Keratinocyte (primary cell): Measurements from ENCODE around the gene MOV10L1. TPM values are rescaled to one million over a fixed set of nuclear protein-coding genes. Genes with fewer than 3 reads are reported as not detected.

ENCODE experiments used
- DNase-seq: peaks from one replicate; pipeline ENCODE4 v3.0.0-alpha.2; 2011; ENCODE audit warnings: low read depth, missing footprints, low spot score
- FAIRE-seq: peaks from 2 replicates; lab custom pipeline; 2011; peaks lifted over from hg19 to GRCh38; lab: Jason Lieb, UNC
- H2AFZ ChIP-seq: 2 replicates; pipeline ENCODE4 v1.6.0; 2012; ENCODE audit warnings: low read length, control low read depth, inconsistent platforms; ENCODE audit not compliant: control insufficient read depth
- H3K27ac ChIP-seq: 2 replicates; pipeline ENCODE4 v1.5.1; 2011; ENCODE audit warnings: low read length; ENCODE audit not compliant: control insufficient read depth, insufficient read depth
- H3K27me3 ChIP-seq: 3 replicates; pipeline ENCODE4 v1.6.0; 2011; ENCODE audit warnings: low read length; ENCODE audit not compliant: control insufficient read depth, insufficient read depth; ENCODE audit errors: extremely low read depth
- H3K36me3 ChIP-seq, 2 experiments: 2 replicates in 1 of 2; 3 replicates in 1 of 2; pipeline ENCODE4 v1.5.1; 2011; ENCODE audit warnings: low read length in 2 of 2, mild to moderate bottlenecking in 1 of 2; ENCODE audit not compliant: control insufficient read depth in 2 of 2, insufficient read depth in 2 of 2; ENCODE audit errors: extremely low read depth in 1 of 2
- H3K4me1 ChIP-seq: 3 replicates; pipeline ENCODE4 v1.5.1; 2011; ENCODE audit warnings: low read length; ENCODE audit not compliant: control insufficient read depth, insufficient read depth; ENCODE audit errors: extremely low read depth
- H3K4me2 ChIP-seq: 3 replicates; pipeline ENCODE4 v1.6.0; 2011; ENCODE audit warnings: low read depth, low read length; ENCODE audit not compliant: control insufficient read depth, insufficient read depth; ENCODE audit errors: extremely low read depth
- H3K4me3 ChIP-seq, 3 experiments: fragments of 200-600 bp in 1 of 3; sonication (generic) in 1 of 3; 2 replicates in 2 of 3; 3 replicates in 1 of 3; pipeline ENCODE4 v1.5.1; 2011 to 2016; ENCODE audit warnings: low read length in 3 of 3, mild to moderate bottlenecking in 3 of 3, control low read depth in 2 of 3, inconsistent platforms in 1 of 3, low read depth in 1 of 3, mixed read lengths in 1 of 3, mixed run types in 1 of 3, moderate library complexity in 1 of 3; ENCODE audit not compliant: control insufficient read depth in 2 of 3, insufficient read depth in 2 of 3; ENCODE audit errors: extremely low read depth in 1 of 3
- H3K79me2 ChIP-seq: 2 replicates; pipeline ENCODE4 v1.6.0; 2012; ENCODE audit warnings: low read length; ENCODE audit not compliant: control insufficient read depth, insufficient read depth
- H3K9ac ChIP-seq: 3 replicates; pipeline ENCODE4 v1.6.0; 2011; ENCODE audit warnings: low read length; ENCODE audit not compliant: control insufficient read depth, insufficient read depth; ENCODE audit errors: extremely low read depth
- H3K9me1 ChIP-seq: 3 replicates; pipeline ENCODE4 v1.6.0; 2011; ENCODE audit warnings: low read length; ENCODE audit not compliant: control insufficient read depth, insufficient read depth; ENCODE audit errors: extremely low read depth
- H3K9me3 ChIP-seq: 2 replicates; pipeline ENCODE4 v1.5.1; 2012; ENCODE audit warnings: low read depth, low read length; ENCODE audit not compliant: control insufficient read depth
- H4K20me1 ChIP-seq: 3 replicates; pipeline ENCODE4 v1.6.0; 2011; ENCODE audit warnings: low read length; ENCODE audit not compliant: control insufficient read depth, insufficient read depth; ENCODE audit errors: extremely low read depth
- EZH2 ChIP-seq: IDR thresholded peaks from one replicate; pipeline ENCODE4 v1.6.1; 2012; ENCODE audit warnings: inconsistent platforms, mild to moderate bottlenecking, low read length, moderate library complexity
- dilution Hi-C: fragments of 300-500 bp; cut with MboI; formaldehyde crosslinking; loops from one replicate; pipeline ENCODE4 v1.7.0; 2020; ENCODE audit warnings: low sequenced_read_pairs; ENCODE audit not compliant: extremely low pct_ligation_motif_present
- polyA plus RNA-seq, 5 experiments: library from polyadenylated mRNA; depleted of rRNA in 3 of 5; stranded (reverse) in 3 of 5; stranded (forward) in 1 of 5; unstranded in 1 of 5; fragments of >200 nt; gene quantifications; 1 replicate in 1 of 5; 2 replicates in 3 of 5; 3 replicates in 1 of 5; pipeline versions ENCODE4 v1.2.1 to v1.2.3, GENCODE V29; 2011 to 2012; ENCODE audit warnings: missing spikeins in 2 of 5, low read depth in 1 of 5, low replicate concordance in 1 of 5
- TF ChIP-seq, protein P1 (sequence below), 3 experiments: IDR thresholded peaks in 1 of 3; conservative IDR thresholded peaks in 1 of 3; optimal IDR thresholded peaks in 1 of 3; 2 replicates in 2 of 3; 3 replicates in 1 of 3; pipeline versions ENCODE3 to v1.5.1; 2011; ENCODE audit warnings: low read length in 3 of 3, mild to moderate bottlenecking in 3 of 3, moderate library complexity in 2 of 3, control low read depth in 1 of 3, inconsistent platforms in 1 of 3; ENCODE audit not compliant: insufficient read depth in 2 of 3; ENCODE audit errors: extremely low read depth in 1 of 3

MOV10L1 gene
- polyA plus RNA-seq, 1 donor (not counting 4 experiments of a cell fraction or from before 2014, with no cell fraction given): not detected

- Histone ChIP-seq H3K27me3 (no peaks in the 10 kb centered on the region), H3K4me3 (no peak overlapping the region), H3K27ac (no peak overlapping the region), H3K9me1 (peaks cover 3% of the 10 kb centered on the region), H3K9ac (no peak overlapping the region), H3K4me2 (no peak overlapping the region), H4K20me1 (peaks cover 10% of the 10 kb centered on the region), H3K4me1 (peaks cover 6% of the 10 kb centered on the region), H3K36me3 (peaks cover 18 to 25% of the 10 kb centered on the region in 2 experiments), H3K79me2 (peaks cover 18% of the 10 kb centered on the region), H3K9me3 (no peaks in the 10 kb centered on the region), H2AFZ (no peak overlapping the region)
- FAIRE-seq (no peak), DNase-seq (no peak)
- dilution Hi-C loops: no loop called here
- TF ChIP-seq, protein P1, sequence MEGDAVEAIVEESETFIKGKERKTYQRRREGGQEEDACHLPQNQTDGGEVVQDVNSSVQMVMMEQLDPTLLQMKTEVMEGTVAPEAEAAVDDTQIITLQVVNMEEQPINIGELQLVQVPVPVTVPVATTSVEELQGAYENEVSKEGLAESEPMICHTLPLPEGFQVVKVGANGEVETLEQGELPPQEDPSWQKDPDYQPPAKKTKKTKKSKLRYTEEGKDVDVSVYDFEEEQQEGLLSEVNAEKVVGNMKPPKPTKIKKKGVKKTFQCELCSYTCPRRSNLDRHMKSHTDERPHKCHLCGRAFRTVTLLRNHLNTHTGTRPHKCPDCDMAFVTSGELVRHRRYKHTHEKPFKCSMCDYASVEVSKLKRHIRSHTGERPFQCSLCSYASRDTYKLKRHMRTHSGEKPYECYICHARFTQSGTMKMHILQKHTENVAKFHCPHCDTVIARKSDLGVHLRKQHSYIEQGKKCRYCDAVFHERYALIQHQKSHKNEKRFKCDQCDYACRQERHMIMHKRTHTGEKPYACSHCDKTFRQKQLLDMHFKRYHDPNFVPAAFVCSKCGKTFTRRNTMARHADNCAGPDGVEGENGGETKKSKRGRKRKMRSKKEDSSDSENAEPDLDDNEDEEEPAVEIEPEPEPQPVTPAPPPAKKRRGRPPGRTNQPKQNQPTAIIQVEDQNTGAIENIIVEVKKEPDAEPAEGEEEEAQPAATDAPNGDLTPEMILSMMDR (optimal IDR thresholded peaks at IDR 0.05 in 1 of 3, IDR thresholded peaks at IDR 0.05 in 1 of 3, conservative IDR thresholded peaks at IDR 0.05 in 1 of 3; ENCODE audit: extremely low read depth in 1 of 3, insufficient read depth in 2 of 3, low read length in 3 of 3): no peak
- TF ChIP-seq EZH2: no peak
Measured at GRCh38 chr22:50205781-50206569, 116.2 kb downstream of the MOV10L1 start.

GRCh38 chr22:50206599-50206998 lies 116.8 kb downstream of the MOV10L1 start:
- FAIRE-seq: no peak
- dilution Hi-C loops: no loop called here
- no peak for DNase-seq

More at GRCh38 chr22:50206599-50206998, 116.8 kb downstream of the MOV10L1 start:
- Histone ChIP-seq H3K79me2 (peaks cover 16% of the 10 kb centered on the region), H3K9ac (no peak overlapping the region), H3K9me3 (no peaks in the 10 kb centered on the region), H3K36me3 (peaks cover 18 to 27% of the 10 kb centered on the region in 2 experiments), H3K27me3 (no peaks in the 10 kb centered on the region), H3K4me3 (no peak overlapping the region), H3K4me2 (no peak overlapping the region), H3K4me1 (peaks cover 11% of the 10 kb centered on the region), H3K27ac (no peak overlapping the region), H4K20me1 (peaks cover 10% of the 10 kb centered on the region), H2AFZ (no peak overlapping the region), H3K9me1 (peaks cover 5% of the 10 kb centered on the region)
- TF ChIP-seq, protein P1 (optimal IDR thresholded peaks at IDR 0.05 in 1 of 3, IDR thresholded peaks at IDR 0.05 in 1 of 3, conservative IDR thresholded peaks at IDR 0.05 in 1 of 3; ENCODE audit: extremely low read depth in 1 of 3, insufficient read depth in 2 of 3, low read length in 3 of 3): peak; percentile 27 to 52 (median 47)
- no peak for TF ChIP-seq EZH2
